GM21723 (cell line): ENCODE measurements around the gene SIRT7.

ENCODE experiments used
- ATAC-seq: cut with Tn5 transposase; IDR thresholded peaks from one replicate; pipeline ENCODE4 v1.9.1; 2021; ENCODE audit warnings: mild to moderate bottlenecking, moderate library complexity; ENCODE audit not compliant: unreplicated experiment

Gene SIRT7

DNA sequence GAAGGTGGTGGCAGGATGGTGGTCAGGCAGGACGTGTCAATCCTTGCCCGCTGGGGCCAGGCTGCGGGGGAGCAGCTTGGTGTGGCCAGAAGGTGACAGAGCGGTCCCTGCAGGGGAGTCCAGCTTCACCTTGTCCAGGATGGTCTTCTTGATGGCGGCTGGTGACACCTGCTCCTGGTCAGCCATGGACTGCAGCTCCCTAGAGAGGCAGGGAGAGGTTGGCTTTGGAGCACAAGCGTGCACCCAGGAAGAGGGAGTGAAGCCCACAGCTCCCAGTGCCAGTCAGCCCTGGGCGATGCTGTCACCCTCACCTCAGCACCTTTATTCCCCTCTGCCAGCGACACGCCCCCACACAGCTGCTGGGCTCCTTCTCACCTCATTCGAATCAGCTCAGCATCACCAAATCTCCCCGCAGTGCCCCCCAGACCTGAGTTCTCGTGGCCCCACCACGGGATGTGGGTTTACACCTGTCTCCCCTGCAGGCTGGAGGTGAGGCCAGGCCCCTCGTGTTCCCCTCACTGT lies 15.3 kb upstream of the SIRT7 start:
- ATAC-seq: no peak

DNA sequence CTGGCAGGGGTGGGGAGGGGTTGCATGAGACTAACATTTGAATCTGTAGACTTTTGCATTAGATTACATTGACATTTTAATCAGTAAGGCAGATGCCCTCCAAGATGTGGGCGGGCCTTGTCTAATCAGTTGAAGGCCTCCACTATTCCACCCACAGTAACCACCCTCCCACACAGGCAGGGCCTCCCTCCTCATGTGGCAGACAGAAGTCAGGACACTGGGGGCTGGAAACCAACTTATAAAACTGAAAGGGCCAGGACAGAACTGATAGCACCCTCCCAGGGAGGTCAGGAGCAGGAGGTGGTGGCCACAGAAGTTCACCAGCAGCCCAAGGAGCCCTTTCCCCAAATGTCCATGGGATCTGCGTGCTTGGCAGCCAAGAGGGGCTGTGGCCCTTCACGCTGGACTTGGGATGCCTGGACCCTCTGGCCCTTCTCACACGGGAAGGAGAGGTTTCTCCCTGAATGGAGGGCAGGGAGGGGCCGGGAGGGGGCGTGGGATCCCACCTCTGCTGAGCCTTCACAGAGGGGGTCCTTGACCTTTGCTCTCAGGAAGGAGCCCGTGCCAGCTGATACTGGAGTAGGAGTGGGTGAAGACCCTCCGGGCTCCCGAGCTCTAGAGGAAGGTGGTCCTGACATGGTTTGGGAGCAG lies 14.5 kb upstream of the SIRT7 start:
- ATAC-seq: no peak

DNA sequence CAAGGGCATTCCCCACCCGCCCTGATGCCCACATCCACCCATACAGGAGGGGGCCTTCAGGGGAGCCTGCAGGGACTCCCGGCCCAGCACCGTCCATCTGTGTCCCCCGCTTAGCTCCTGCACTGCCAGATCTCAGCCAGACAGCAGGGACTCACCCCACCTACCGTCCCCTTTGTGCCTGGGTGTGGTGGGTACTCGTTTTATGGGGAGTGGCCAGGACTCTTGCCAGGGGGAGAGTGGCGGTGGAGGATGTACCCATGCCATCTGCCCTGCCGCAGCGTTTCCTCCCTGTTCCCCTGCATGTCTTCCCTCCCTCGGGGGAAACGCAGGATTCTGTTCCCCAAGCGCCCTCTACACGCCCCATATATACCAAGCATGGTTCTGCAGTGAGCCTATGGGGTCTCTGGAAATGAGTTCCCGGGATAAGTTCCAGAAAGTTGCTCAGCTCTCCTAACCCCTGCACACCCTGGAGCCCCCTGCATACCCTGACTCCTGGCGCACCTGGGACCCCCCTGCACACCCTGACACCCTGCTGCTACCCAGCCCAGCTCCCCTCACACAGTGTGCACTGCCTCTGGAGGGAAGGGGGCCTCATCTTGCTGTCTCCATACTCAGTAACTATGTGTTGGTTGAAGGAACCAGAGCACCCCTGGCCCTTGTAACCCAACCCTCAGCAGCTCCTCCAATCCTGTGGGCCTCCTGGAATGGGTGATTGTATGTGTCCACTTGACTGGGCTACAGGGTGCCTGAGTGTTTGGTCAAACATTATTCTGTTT lies 13.8 kb upstream of the SIRT7 start:
- ATAC-seq: no peak

DNA sequence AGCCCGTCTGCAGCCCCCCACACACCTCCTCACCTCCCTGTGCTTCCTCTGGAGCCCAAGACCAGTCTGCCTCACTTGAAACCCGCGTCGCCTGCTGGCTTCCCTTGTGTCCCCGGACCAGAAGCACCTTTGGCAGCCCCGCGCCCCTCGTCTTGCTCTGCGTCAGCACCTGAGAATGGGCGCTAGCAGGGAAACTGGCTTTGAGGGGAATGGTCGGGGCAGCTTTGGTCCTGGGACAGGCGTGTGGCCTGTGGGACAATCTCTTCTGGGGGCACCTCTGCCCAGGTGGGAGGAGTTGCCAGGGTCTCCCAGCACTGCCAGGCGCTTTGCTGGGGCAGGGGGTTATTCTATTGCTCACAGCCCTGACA lies 13.2 kb upstream of the SIRT7 start:
- ATAC-seq: no peak

DNA sequence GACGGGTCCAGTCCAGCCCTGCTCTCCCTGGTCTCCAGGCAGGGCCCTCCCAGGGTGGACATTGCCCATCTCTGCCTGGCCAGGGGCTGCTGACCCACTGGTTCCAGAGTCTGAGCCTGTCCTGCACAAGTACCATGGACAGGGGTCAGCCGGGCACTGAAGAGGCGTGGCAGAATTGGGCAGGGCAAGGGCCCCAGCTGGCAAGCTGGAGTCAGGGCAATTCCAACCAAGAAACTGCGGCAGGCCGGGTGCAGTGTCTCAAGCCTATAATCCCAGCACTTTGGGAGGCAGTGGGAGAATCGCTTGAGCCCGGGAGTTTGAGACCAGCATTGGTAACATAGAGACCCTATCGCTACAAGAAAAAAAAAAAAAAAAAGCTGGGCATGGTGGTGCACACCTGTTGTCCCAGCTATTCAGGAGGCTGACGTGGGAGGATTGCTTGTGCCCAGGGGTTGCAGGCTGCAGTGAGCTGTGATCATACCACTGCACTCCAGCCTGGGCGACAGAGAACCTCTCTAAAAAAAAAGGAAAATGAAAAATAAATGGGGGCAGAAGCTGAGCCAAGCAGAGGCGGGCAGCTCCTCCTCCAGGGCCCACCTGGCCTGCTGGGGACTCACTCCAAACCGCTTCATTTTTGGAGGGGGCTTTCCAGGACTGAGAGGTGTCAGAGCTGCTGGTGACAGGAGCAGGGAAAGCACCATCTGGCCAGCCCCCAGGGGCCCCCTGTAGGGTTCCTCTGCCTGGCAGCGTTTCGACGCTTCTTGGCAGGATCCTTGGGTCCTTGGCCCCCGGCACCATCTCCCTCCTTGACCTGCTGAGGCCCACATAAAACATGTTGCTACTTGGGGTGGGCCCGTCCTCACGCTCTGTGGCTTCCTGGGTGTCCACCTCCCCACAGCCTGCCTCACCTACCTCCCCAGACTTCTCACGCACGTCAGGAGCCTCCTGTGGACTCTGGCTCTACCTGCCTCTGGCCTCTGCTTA lies 12.5 kb upstream of the SIRT7 start:
- ATAC-seq: no peak

DNA sequence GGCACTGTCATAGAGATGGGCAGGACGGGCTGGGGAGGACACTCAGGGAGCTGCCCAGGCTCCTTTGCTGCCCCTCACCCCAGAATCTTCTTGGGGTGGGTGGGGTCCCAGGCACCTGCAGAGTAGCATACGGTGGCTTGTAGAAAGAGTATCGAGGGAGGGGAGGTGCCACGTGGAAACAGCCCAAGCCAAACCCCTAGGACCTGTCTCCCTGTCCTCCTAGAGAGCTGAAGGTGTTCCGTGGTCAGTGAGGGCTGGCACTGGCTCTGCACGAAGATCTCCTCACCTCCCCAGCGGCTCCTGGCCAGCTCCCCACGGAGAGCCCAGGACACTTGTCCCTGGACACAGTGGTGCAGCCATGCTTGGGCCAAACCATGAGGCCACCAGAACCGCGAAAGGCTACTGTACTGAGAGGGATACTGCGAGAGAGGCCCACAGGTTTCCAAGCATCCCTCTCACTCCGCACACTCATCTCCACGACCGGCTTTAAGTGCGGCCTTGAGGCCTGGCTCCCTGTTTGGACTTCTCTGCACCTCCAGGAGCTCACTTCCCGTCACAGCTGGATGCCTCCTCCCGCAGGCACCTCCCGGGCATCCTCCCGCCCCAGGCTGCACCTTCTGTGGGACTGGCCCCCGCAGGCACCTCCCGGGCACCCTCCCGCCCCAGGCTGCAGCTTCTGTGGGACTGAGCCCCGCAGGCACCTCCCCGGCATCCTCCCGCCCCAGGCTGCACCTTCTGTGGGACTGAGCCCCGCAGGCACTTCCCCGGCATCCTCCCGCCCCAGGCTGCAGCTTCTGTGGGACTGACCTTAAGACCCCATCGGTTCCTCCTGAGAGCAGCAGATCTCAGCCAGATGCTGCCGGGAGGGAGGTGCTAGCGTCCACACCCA lies 11.5 kb upstream of the SIRT7 start:
- ATAC-seq: no peak

DNA sequence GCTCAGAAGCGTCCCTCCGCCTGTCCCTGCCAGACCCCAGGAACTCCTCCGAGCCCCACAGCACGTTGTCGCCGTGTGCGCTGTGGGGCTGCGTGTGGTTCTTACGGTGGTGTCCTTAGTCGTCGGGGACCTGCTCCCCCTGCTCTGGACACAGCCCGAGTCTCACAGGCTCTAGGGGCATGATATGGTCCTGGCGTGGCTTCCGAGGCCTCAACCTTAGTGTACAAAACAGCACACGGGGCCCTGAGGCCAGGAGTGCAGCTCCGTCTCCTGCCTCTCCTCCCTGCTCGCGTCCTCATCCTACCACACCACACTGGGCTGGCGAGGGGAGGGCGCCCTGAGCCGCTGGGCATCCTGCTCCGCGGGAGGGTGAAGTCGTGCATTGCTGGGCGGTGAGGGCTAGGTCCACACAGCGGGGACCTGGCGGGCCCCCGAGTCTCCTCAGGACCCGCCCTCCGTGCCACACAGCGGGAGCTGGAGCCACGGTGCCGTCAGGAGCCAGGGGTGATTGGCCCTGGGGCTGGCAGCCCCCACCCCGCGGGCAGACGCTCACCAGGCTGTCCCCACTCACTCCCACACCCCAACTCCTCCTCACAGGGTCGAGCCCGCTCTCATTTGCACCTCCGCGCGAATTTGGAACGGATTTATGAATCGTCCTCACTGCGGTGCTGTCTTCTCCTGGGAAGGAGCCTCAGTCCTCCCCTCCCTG lies 10.7 kb upstream of the SIRT7 start:
- no peak for ATAC-seq

DNA sequence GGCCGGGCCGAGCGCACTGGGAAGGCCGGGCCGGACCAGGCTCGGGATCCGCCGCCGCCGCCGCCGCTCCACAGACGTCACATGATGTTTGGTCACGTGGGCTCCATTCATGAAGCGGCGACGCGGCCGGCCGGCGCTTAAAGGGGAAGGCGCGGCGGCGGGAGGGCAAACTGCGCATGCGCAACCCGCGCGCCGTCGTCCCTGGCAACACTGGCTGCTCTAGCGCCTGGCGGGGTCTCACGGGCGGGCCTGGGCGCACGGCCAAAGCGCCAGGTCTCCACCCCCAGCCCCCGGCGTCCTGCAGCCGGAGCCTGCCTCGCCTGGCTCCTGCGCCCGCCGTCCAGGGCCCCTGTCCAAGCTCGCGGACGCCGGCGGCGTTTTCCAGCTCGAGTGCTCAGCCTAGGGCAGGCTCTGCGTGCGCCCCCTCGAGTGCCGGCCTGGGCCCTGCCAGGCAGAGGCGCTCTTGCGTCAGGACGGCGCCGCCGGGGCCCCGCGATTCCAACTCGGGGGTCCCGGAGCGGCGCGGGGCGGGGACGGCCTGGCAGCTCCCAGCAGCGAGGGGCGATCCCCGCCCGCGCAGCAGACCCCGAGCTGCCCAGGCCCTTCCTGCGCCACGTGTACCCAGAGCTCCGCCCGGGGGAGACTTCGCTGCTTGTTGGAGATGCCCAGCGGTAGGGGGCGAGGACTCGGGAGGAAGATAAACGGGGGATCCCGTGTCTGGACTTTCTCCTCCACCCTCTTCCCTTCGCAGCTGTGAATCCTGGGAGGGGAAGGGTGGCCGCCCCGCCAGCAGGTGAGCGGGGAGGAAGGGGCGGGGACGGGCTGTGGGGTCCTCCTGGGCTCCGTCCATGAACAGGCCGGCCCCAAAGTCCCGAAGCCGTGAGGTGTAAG lies 9.9 kb upstream of the SIRT7 start, which contains the start of gene MAFG:
Gene MAFG (minus strand): TSS at position 83 of the 891 bp plus-strand sequence. CDS start 4,550 bp downstream, outside the sequence.
- peak; percentile 60 for ATAC-seq

DNA sequence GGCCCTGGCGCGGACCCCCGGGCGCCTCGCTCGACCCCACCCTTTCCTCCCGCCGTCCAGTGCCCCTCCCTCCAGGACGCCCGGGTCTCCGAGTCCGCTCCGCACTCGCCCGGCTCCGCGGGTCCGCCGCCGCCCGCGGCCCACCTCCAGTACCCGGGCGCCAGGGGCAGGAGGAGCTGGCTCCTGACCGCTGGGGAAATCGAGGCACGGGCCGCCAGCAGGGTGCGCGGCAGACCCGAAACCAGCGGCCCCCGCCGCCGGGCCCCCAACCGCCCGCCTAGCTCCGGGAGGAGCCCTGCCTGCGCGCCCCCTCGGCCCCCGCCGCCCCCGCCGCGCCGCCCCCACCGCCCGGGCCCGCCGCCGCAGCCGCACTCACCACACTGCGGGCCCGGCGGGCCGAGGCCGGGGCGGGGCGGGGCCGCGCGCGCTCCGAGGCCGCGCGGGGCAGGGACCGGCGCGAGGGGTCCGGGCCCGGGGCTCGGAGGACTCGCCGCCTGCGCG lies 9.2 kb upstream of the SIRT7 start:
- ATAC-seq: peak; percentile 2

DNA sequence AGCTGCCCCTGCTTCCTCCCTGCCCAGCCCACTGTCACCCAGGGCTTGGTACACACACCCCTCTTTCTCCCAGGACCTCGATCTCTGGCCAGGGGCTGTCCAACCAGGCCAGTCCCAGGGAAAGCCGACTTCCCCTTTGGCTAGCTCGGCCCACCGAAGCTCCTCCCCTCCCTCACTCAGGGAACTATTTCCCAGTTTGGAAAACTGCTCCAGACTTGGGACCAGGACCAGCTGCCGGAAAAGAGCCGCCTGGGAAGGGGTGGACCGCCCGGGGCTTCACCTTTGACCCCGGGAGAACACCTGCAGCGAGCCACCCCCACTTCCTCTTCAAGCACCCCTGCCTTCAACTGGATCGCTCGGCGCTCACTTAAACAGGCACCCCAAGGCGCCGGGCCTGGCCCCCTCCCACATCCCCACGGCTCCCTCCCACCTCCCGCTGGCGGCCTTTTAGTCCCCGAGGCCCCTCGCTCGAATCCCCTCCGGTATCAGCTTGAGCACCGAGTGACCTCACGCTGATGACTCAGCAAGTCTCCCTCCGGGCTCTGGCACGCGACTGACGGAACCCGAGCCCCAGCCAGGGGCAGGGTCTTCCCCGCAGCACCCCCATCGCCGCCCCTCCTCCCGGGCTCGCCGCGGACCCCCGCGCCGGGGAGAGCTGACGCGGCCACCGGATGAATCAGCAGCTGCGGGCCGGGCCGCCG lies 8.6 kb upstream of the SIRT7 start:
- peak; percentile 17 for ATAC-seq

DNA sequence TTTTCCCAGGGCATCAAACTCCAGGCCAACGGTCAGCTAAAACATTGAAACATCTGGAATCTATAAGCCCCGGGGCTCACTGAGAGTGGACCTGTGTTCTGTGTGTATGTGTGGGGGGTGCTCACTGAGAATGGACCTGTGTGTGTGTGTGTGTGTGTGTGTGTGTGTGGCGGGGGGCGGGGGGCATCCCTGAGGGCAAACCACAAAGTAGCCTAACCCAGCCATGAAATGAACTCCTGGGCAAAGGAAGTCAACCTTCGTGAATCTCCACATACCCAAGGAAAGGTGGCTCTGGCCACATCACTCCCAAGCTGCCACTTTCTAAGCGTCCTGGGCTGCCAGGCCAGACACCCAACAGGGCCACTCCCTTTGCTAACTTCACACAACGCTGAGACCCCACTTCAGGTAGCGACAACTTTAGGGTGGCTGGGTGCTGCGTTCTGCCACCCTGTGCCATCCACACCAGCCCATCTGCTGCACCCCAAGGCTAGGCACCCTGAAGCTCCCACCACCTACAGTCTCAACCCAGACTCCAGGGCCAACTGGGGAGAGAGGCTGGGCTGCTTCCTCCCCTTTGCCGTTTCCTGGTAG lies 8.0 kb upstream of the SIRT7 start:
- ATAC-seq: no peak

DNA sequence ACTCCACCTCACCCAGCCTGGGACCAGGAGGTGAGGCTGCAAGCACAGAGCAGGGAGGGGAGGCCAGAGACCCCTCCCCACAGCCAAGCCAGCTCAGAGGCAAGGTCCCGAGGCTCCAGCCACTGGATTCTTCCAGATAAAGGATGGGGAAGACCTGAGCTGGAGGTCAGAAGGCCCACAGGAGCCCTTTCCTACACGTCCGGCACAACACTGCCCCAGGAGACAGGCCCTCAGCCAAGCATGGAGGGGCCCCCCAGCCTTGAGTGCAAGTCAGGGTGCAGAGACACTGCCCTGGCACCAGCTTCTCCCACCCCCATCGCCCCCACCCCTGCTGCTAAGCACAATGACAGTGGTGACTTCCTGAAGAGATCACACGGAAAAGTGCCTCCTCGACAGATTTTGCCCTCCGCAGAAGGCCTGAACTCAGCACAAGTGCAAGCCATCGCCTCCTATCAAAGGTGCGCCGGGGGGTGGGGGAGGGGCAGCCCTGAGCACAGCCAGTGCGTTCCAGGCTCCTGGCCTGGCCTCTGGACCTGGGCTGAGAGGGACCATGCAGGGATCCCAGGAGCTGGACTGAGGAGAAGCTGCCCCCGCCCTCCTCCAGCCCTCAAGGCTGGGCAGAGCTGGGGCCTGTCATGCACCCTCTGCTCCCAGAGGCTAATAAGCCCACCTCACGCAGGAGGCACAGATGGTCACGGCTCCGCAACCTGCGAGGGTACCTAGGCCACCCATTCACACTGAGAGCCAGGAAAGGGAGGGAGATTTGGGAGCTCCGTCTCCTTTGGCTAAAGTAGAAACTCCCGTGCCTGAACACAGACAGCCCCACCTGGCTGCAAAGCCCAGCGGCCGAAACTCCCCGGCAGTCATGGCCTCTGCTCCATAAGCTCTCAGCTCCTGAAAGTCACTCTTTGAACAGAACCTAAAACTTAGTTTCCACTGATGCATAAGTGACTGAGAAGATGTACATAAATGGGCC lies 6.9 kb upstream of the SIRT7 start:
- no peak for ATAC-seq

DNA sequence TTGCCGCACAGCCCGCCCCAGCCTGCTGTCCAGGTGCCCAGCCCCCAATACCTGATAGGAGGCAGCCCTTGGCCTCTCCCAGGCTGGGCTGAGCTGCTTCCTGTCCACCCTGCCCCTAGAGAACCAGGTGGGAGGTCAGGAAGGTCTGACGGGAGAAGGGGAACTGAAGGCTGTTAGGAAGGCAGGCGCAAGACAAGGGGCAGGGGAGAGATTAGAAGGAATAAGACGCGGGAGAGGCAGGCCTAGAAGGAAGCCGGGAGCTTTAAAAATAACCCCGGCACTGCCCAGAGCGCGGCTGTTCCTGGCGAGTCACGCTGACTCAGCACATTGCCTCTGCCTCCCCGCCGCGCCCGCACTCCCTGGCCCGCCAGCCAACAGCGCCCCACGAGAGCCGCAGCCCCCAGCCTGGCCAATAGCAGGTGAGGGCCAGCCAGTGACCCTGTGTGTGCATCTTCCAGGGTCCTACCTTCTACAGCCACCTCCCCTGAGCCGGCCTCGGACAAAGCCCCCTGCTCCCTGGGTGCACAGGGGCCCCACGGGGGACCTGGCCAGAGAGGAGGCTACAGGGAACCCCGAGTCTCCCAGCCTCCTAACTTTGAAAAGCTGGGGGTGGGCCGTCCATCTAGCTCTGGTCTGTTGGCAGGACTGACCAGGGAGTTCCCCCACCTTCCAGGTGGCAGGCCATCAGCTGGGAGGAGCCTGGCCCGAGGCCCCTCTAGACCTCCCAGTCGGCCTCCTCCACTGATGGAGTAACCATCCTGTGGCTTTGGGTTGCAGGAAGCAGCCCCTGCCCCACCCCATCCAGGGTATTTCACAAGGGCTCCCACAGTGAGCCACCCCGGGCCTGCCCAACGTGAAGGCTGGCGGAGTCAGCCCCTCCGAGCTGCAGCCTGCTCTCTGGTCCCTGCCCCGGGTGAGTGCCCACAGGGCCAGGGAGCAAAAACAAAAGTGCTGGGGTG lies 5.6 kb upstream of the SIRT7 start:
- ATAC-seq: no peak

DNA sequence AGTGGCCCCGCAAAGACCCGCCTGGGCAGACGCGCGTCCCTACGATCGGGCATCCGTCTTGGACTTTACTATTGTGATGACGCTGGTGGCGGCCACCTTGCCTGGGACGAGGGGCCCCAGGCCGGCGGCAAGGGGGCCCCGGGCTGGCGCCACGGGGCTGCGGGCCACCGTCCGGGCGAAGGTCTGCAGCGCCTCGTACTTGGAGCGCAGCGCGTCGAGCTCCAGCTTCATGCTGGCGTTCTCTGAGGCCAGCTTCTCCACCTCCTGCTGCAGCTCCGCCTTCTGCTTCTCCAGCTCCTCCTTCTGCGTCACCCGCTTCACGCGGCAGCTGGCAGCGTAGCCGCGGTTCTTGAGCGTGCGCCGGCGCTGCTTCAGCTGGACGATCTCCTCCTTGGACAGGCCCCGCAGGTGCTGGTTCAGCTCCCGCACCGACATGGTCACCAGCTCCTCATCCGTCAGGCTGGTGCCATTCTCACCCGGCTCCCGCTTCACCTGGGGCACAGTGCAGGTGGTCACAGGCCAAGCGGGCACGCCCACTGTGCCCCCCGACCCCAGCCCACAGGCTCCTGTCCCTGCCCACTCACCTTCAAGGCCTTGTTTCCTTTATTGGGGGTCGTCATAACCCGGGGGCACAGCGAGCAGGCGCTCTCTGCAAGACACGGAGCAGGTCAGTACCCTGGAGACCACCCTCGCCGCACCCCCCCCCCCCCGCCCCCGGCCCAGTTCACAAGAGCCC lies 4.8 kb upstream of the SIRT7 start:
- ATAC-seq: no peak
